Liver (tissue), 3 donors: ENCODE measurements around the gene RALY.

ENCODE experiments used
- CTCF ChIP-seq: fragments of 150-350 bp; IDR thresholded peaks from 2 replicates; pipeline ENCODE4 v1.5.1; 2017; ENCODE audit warnings: improper control_type of control experiment, low read depth, low read length; ENCODE audit not compliant: missing input control
- EGR1 ChIP-seq, 2 donors: IDR thresholded peaks; 2 replicates each; pipeline ENCODE4 v1.6.1; 2016 to 2018; ENCODE audit warnings: antibody characterized with exemption in 2 of 2, low read depth in 2 of 2
- GABPA ChIP-seq, 2 donors: IDR thresholded peaks in 1 of 2; conservative IDR thresholded peaks in 1 of 2; 2 replicates each; pipeline ENCODE4 v1.6.1; 2016; ENCODE audit warnings: antibody characterized with exemption in 2 of 2, mild to moderate bottlenecking in 1 of 2, moderate library complexity in 1 of 2
- HNF4A ChIP-seq, 2 donors: conservative IDR thresholded peaks; 2 replicates each; pipeline ENCODE4 v1.6.1; 2016; ENCODE audit warnings: antibody characterized with exemption in 2 of 2, mild to moderate bottlenecking in 2 of 2
- JUND ChIP-seq, 2 donors: IDR thresholded peaks; 2 replicates each; pipeline ENCODE4 v1.6.1; 2016; ENCODE audit warnings: antibody characterized with exemption in 2 of 2
- MAX ChIP-seq: IDR thresholded peaks from 2 replicates; pipeline ENCODE4 v1.6.1; 2016; ENCODE audit warnings: antibody characterized with exemption
- NR2F2 ChIP-seq: IDR thresholded peaks from 2 replicates; pipeline ENCODE4 v1.6.1; 2016; ENCODE audit warnings: antibody characterized with exemption
- RAD21 ChIP-seq, 2 donors: IDR thresholded peaks; 2 replicates each; pipeline ENCODE4 v1.6.1; 2016; ENCODE audit warnings: antibody characterized with exemption in 2 of 2, mild to moderate bottlenecking in 2 of 2
- REST ChIP-seq: IDR thresholded peaks from 2 replicates; pipeline ENCODE4 v1.6.1; 2016; ENCODE audit warnings: antibody characterized with exemption, mild to moderate bottlenecking
- SP1 ChIP-seq: IDR thresholded peaks from 2 replicates; pipeline ENCODE4 v1.6.1; 2018; ENCODE audit warnings: antibody characterized with exemption, mild to moderate bottlenecking
- TAF1 ChIP-seq: conservative IDR thresholded peaks from 2 replicates; pipeline ENCODE4 v1.6.1; 2016; ENCODE audit warnings: antibody characterized with exemption, mild to moderate bottlenecking
- YY1 ChIP-seq: IDR thresholded peaks from 2 replicates; pipeline ENCODE4 v1.6.1; 2016; ENCODE audit warnings: antibody characterized with exemption, mild to moderate bottlenecking
- TF ChIP-seq, protein P1 (sequence below): IDR thresholded peaks from 2 replicates; pipeline ENCODE4 v1.6.1; 2016; ENCODE audit warnings: antibody characterized with exemption
- TF ChIP-seq, protein P2 (sequence below): IDR thresholded peaks from 2 replicates; pipeline ENCODE4 v1.6.1; 2016; ENCODE audit warnings: antibody characterized with exemption
- donor health status: healthy.
- donor health status: healthy.

GRCh38 chr20:34124469-34125249 lies 130.9 kb downstream of the RALY start:
- no peak for TF ChIP-seq CTCF
- TF ChIP-seq RAD21 (IDR thresholded peaks at IDR 0.05): no peak
- TF ChIP-seq, protein P1, sequence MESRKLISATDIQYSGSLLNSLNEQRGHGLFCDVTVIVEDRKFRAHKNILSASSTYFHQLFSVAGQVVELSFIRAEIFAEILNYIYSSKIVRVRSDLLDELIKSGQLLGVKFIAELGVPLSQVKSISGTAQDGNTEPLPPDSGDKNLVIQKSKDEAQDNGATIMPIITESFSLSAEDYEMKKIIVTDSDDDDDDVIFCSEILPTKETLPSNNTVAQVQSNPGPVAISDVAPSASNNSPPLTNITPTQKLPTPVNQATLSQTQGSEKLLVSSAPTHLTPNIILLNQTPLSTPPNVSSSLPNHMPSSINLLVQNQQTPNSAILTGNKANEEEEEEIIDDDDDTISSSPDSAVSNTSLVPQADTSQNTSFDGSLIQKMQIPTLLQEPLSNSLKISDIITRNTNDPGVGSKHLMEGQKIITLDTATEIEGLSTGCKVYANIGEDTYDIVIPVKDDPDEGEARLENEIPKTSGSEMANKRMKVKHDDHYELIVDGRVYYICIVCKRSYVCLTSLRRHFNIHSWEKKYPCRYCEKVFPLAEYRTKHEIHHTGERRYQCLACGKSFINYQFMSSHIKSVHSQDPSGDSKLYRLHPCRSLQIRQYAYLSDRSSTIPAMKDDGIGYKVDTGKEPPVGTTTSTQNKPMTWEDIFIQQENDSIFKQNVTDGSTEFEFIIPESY: no peak
- TF ChIP-seq SP1: no peak
- TF ChIP-seq TAF1: no peak
- TF ChIP-seq REST: no peak
- no peak for TF ChIP-seq EGR1 (IDR thresholded peaks at IDR 0.05; ENCODE audit: low read depth in 2 of 2)
- TF ChIP-seq, protein P2, sequence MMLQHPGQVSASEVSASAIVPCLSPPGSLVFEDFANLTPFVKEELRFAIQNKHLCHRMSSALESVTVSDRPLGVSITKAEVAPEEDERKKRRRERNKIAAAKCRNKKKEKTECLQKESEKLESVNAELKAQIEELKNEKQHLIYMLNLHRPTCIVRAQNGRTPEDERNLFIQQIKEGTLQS: no peak
- no peak for TF ChIP-seq GABPA (IDR thresholded peaks at IDR 0.05 in 1 of 2, conservative IDR thresholded peaks at IDR 0.05 in 1 of 2)
- TF ChIP-seq NR2F2: no peak
- TF ChIP-seq MAX: no peak
- no peak for TF ChIP-seq YY1
- no peak for TF ChIP-seq JUND (IDR thresholded peaks at IDR 0.05)
- no peak for TF ChIP-seq HNF4A (conservative IDR thresholded peaks at IDR 0.05)
